ENCODE measurements around the gene RGL3.
"Not testable (repeated sequence)": the region's sequence is repeated elsewhere in the genome, so short reads cannot be mapped to it uniquely, and the experiment has no call there.

DNA sequence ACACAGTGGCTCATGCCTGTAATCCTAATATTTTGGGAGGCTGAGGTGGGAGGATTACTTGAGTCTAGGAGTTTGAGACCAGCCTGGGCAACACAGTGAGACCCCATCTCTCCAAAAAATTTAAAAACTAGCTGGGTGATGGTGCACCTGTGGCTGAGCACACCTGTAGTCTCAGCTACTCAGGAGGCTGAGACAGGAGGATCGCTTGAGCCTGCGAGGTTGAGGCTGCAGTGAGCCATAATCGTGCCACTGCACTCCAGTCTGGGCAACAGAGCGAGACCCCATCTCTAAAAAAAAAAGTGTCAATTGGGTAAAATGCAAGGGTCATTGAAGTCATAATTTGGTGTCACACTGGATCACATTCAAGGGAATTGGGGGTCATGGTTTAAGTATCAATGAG lies 65.0 kb downstream of the RGL3 start:
- TF ChIP-seq, protein P1, sequence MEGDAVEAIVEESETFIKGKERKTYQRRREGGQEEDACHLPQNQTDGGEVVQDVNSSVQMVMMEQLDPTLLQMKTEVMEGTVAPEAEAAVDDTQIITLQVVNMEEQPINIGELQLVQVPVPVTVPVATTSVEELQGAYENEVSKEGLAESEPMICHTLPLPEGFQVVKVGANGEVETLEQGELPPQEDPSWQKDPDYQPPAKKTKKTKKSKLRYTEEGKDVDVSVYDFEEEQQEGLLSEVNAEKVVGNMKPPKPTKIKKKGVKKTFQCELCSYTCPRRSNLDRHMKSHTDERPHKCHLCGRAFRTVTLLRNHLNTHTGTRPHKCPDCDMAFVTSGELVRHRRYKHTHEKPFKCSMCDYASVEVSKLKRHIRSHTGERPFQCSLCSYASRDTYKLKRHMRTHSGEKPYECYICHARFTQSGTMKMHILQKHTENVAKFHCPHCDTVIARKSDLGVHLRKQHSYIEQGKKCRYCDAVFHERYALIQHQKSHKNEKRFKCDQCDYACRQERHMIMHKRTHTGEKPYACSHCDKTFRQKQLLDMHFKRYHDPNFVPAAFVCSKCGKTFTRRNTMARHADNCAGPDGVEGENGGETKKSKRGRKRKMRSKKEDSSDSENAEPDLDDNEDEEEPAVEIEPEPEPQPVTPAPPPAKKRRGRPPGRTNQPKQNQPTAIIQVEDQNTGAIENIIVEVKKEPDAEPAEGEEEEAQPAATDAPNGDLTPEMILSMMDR (IDR thresholded peaks at IDR 0.05 in 8 of 11, conservative IDR thresholded peaks at IDR 0.05 in 3 of 11) = not testable (repeated sequence)
- not testable (repeated sequence) for TF ChIP-seq POLR2A, POLR2AphosphoS5 (IDR thresholded peaks at IDR 0.05)
